ENCODE data around the gene TAOK3. TPM values are rescaled to one million over a fixed set of nuclear protein-coding genes. Genes with fewer than 3 reads are reported as not detected.

TAOK3 gene
- polyA plus RNA-seq, 1 experiment, result 18.3 TPM

DNA sequence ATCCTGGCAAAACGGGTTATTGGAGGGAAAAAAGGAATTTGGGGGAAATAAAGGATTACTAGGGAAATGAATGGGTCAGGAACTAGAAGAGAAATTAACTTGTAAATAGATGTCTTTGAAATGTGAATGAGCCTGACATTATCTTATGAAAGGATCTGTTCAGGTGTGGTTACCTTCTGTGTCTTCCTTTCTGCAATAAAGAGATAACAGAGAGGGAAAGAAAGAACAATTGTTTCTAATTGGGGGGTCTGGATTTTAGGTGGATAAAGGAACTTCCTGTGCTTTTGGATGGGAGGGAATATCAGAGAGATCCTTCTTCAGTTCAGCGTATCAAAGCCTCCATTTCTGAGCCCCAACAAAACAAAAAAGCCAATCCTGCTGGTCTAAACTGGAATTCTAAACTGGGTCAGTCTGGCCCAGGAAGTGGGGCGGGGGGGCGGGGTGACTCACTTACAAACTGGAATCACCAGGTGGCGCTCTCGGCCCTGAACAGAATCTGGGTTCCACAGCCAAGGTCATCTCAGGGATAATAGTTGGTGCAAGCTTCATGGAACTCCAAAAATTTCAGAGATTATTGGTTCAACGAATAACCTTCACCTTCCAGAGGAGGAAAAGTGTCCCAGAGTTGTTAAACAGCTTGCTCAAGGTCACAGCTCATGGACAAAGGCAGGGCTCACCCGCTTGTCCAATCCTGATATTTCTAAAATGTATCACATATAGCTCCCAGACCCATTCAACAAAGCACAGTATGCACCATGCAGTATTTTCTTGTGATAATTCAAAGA is 251.9 kb downstream of the TAOK3 start:
- Histone ChIP-seq H3K27me3 (ENCODE audit: control insufficient read depth, insufficient read depth, low read length) (no peaks in the 10 kb centered on the region), H3K36me3 (ENCODE audit: control insufficient read depth, insufficient read depth, low read length) (no peaks in the 10 kb centered on the region), H3K4me3 (ENCODE audit: low read depth, low read length) (no peak overlapping the region)
- POLR2A ChIA-PET, result interaction anchor here (0.7 kb wide), 1 partner anchor 826 kb away, joined by 4 read pairs; no protein-coding TSS in a partner anchor
- TF ChIP-seq, protein P1, sequence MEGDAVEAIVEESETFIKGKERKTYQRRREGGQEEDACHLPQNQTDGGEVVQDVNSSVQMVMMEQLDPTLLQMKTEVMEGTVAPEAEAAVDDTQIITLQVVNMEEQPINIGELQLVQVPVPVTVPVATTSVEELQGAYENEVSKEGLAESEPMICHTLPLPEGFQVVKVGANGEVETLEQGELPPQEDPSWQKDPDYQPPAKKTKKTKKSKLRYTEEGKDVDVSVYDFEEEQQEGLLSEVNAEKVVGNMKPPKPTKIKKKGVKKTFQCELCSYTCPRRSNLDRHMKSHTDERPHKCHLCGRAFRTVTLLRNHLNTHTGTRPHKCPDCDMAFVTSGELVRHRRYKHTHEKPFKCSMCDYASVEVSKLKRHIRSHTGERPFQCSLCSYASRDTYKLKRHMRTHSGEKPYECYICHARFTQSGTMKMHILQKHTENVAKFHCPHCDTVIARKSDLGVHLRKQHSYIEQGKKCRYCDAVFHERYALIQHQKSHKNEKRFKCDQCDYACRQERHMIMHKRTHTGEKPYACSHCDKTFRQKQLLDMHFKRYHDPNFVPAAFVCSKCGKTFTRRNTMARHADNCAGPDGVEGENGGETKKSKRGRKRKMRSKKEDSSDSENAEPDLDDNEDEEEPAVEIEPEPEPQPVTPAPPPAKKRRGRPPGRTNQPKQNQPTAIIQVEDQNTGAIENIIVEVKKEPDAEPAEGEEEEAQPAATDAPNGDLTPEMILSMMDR (IDR thresholded peaks at IDR 0.05; ENCODE audit: insufficient read depth, low read depth, low read length), result peak; percentile 82
- DNase-seq (ENCODE audit: low read depth), result no peak
- CTCF ChIA-PET, result interaction anchor here (0.5 to 3.1 kb wide), 16 partner anchors 9 to 256 kb away, joined by 3 to 18 read pairs (median 5); partner anchors contain the start of genes PEBP1, SUDS3 and VSIG10

DNA sequence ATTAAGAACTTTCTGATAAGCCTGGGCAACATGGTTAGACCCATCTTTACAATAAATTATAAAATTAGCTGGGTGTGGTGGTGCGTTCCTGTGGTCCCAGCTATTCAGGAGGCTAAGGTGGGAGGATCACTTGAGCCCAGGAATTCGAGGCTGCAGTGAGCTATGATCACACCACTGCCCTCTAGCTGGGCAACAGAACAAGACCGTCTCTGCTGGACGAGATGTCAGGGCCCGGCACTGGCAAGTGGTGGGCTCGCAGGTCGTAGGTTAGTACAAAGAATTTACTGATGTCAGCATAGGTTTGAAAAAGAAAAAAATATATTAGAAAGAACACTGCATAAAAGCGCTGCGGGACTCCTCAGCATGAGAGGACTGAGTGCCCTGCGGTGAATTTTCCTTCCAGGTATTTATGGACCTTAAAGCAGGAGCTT is 253.2 kb downstream of the TAOK3 start:
- Histone ChIP-seq H3K4me3 (ENCODE audit: low read depth, low read length) (no peak overlapping the region), H3K36me3 (ENCODE audit: control insufficient read depth, insufficient read depth, low read length) (no peaks in the 10 kb centered on the region), H3K27me3 (ENCODE audit: control insufficient read depth, insufficient read depth, low read length) (no peaks in the 10 kb centered on the region)
- no peak for DNase-seq (ENCODE audit: low read depth)
- TF ChIP-seq, protein P1 (IDR thresholded peaks at IDR 0.05; ENCODE audit: insufficient read depth, low read depth, low read length), result no peak
- ChIA-PET CTCF (interaction anchor here (1.0 to 2.2 kb wide), 4 partner anchors 8 to 256 kb away, joined by 3 to 7 read pairs (median 7); partner anchors contain the start of genes SUDS3 and VSIG10), POLR2A (no interaction called here)

DNA sequence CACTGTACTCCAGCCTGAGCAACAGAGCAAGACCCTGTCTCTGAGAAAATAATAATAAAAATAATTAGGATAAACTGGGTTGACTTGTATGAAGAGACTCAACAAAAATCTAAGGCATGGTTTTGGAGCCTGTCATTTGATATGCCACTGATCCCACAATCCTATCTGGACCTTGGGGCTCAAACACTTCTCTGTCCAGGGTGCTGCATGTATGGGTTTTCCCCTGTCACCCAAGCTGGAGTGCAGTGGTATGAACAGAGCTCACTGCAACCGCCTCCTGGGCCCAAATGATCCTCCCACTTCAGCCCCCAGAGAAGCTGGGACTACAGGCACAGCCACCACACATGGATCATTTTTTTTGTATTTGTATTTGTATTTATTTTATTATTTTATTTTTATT is 263.6 kb downstream of the TAOK3 start:
- ChIA-PET CTCF (interaction anchor here (1.1 to 3.3 kb wide), 2 partner anchors 12 to 269 kb away, joined by 4 to 18 read pairs; no protein-coding TSS in a partner anchor), POLR2A (no interaction called here)
- no peak overlapping the region for H3K4me3 ChIP-seq (ENCODE audit: low read depth, low read length)
- H3K27me3 ChIP-seq (ENCODE audit: control insufficient read depth, insufficient read depth, low read length), result no peaks in the 10 kb centered on the region
- no peak for DNase-seq (ENCODE audit: low read depth)
- H3K36me3 ChIP-seq (ENCODE audit: control insufficient read depth, insufficient read depth, low read length), result no peaks in the 10 kb centered on the region
- TF ChIP-seq, protein P1 (IDR thresholded peaks at IDR 0.05; ENCODE audit: insufficient read depth, low read depth, low read length), result no peak

DNA sequence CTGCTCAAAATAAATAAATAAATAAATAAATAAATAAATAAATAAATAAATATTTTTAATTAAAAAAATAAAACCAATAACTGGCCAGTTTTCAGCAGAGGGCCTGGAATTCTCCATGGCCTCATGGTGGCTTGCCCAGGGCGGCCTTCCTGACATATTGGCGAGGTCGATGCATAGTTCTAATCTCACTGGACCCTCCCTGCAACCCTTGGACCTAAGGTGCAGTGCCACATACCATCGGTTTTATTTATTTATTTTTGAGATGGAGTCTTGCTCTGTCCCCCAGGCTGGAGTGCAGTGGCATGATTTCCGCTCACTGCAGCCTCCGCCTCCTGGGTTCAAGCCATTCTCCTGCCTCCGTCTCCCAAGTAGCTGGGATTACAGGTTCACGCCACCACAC is 265.0 kb downstream of the TAOK3 start:
- no peaks in the 10 kb centered on the region for H3K36me3 ChIP-seq (ENCODE audit: control insufficient read depth, insufficient read depth, low read length)
- CTCF ChIA-PET, result interaction anchor here (3.3 kb wide), 1 partner anchor 14 kb away, joined by 18 read pairs; no protein-coding TSS in a partner anchor
- TF ChIP-seq, protein P1 (IDR thresholded peaks at IDR 0.05; ENCODE audit: insufficient read depth, low read depth, low read length), result no peak
- POLR2A ChIA-PET, result no interaction called here
- no peaks in the 10 kb centered on the region for H3K27me3 ChIP-seq (ENCODE audit: control insufficient read depth, insufficient read depth, low read length)
- no peak for DNase-seq (ENCODE audit: low read depth)
- H3K4me3 ChIP-seq (ENCODE audit: low read depth, low read length), result no peak overlapping the region

DNA sequence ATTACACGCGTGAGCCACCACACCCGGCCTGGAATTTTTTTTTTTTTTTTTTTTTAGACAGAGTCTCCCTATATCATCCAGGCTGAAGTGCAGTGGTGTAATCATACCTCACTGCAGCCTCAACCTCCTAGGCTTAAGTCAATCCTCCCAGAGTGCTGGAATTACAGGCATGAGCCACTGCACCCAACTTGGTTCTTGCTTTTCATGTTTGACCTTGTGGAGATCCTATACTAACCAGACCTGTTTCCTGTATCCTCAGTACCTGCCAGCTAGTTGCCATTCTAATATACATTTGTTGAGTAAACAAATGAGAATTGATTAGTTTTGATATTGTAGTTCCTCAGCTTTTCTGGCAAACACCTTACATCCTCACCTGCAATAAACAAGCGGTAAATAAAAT is 265.7 kb downstream of the TAOK3 start:
- H3K36me3 ChIP-seq (ENCODE audit: control insufficient read depth, insufficient read depth, low read length), result no peaks in the 10 kb centered on the region
- DNase-seq (ENCODE audit: low read depth), result no peak
- TF ChIP-seq, protein P1 (IDR thresholded peaks at IDR 0.05; ENCODE audit: insufficient read depth, low read depth, low read length), result no peak
- ChIA-PET CTCF (no interaction called here), POLR2A (no interaction called here)
- no peak overlapping the region for H3K4me3 ChIP-seq (ENCODE audit: low read depth, low read length)
- H3K27me3 ChIP-seq (ENCODE audit: control insufficient read depth, insufficient read depth, low read length), result no peaks in the 10 kb centered on the region

Measured in BJ (cell line).